Ovary (tissue), 3 donors: ENCODE measurements around the gene MED12.

Experiments used
- CTCF ChIP-seq, 3 donors: fragments of 450-650 bp in 2 of 3; fragments of 200-600 bp in 1 of 3; IDR thresholded peaks; one replicate each; pipeline versions ENCODE4 v1.5.1 to v1.8.0; 2016 to 2022; ENCODE audit warnings: antibody characterized with exemption in 3 of 3, mild to moderate bottlenecking in 1 of 3
- POLR2A ChIP-seq: fragments of 450-650 bp; IDR thresholded peaks from one replicate; pipeline ENCODE4 v1.6.1; 2017; ENCODE audit warnings: antibody characterized with exemption, mild to moderate bottlenecking, moderate library complexity
- donor health status: DM: no; HTN: no; CAD: no.

GRCh38 chrX:71095981-71096759 lies 22.2 kb upstream of the MED12 start:
- TF ChIP-seq POLR2A: peak; percentile 24
- no peak for TF ChIP-seq CTCF (IDR thresholded peaks at IDR 0.05)
